HG03108 (cell line): ENCODE results near the gene POLR3K.

Experiments
- ATAC-seq: cut with Tn5 transposase; IDR thresholded peaks from one replicate; pipeline ENCODE4 v1.9.1; 2021; ENCODE audit warnings: moderate library complexity; ENCODE audit not compliant: unreplicated experiment

POLR3K gene

GRCh38 chr16:79151-80054, 26.0 kb upstream of the POLR3K start:
- ATAC-seq = no peak

DNA sequence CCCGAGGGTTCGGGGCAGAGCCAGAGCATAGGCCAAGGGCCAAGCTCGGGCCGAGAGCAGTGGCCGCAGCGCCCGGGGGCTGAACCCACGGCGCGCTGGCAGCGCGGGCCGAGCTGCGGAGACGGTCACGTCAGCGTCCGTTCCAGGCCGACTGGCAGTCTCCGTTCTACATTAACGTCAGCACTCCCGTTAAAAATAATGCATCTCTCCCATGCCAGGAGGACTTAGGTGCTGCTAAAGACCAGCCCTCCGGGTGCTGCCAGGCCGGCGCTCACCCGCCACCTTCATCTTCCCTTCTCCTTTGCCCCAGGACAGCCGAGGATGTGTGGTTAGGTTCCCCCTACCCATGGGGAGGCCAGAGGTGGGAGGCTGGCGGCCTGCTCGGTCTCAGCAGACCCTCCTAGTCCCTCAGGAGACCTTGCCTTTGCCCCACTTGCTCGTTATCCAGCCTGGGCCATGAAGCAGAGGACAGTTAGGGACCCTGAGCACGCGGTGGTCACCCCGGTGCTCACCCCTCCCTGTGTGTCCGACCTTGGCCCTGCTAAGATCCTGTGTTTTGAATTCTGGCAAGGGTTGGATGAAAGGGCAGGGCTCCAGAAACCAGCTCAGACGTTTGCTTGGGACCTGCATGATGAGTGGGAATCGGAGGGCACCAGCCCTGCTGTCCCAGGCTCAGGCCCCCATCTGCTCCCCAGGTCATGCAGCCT, 25.2 kb upstream of the POLR3K start:
- no peak for ATAC-seq

DNA sequence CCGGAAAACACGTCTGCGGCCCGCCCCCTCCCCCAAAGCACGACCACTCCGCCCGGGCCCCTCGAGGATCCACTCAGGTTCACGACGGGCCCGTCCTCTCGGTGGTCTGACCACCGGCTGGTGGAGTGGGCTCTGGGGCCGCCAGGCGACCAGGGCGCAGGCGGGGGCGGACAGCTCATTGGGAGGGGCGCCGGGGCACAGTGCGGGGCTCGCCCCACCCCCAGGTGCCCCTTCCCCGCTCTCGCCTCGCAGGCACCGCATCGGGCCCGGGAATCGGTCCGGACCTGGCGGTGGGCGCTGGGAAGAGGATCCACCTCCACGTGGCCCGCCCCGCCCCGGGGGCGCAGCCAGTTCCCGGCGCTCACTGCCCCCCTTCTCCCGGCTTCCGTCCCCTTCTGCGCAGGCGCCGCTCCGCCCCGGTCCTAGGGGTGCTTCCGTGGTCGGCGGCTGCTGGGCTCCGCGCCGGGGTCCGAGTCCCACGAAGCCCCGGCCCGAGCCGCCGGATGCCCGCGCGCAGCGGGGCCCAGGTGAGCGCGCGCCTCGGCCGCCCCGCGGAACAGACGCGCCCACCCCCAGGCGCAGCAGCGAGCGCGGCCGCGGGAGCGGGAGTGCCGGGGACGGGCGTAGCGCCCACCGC, 24.5 kb upstream of the POLR3K start, which contains the start of gene MPG:
MPG (plus strand) TSS at position 419 of the 637 bp plus-strand sequence; CDS start at position 504, 85 bp downstream.
- ATAC-seq = peak; percentile 68

GRCh38 chr16:77273-77806, 23.9 kb upstream of the POLR3K start:
- peak; percentile 15 for ATAC-seq

GRCh38 chr16:76535-77272, 23.3 kb upstream of the POLR3K start:
- no peak for ATAC-seq

- no peak for ATAC-seq
Observed at GRCh38 chr16:75580-76501, 22.4 kb upstream of the POLR3K start.

GRCh38 chr16:74747-75334, 21.4 kb upstream of the POLR3K start:
- ATAC-seq = no peak

GRCh38 chr16:74051-74746, 20.8 kb upstream of the POLR3K start:
- no peak for ATAC-seq

GRCh38 chr16:72561-73548, 19.4 kb upstream of the POLR3K start, which contains the start of gene RHBDF1:
Gene RHBDF1, minus strand, starts transcription at chr16:72631. Its CDS starts 7,616 bp downstream, at chr16:65015.
- no peak for ATAC-seq

- no peak for ATAC-seq
Observed at GRCh38 chr16:71540-72401, 18.4 kb upstream of the POLR3K start.

GRCh38 chr16:71210-71539, 17.8 kb upstream of the POLR3K start:
- ATAC-seq = no peak

DNA sequence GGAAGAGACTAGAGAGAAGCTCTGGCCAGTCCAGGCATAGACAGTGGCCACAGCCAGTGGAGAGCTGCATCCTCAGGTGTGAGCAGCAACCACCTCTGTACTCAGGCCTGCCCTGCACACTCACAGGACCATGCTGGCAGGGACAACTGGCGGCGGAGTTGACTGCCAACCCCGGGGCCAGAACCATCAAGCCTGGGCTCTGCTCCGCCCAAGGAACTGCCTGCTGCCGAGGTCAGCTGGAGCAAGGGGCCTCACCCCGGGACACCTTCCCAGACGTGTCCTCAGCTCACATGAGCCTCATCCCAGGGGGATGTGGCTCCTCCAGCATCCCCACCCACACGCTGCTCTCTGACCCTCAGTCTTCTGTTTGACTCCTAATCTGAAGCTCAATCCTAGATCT, 15.8 kb upstream of the POLR3K start:
- no peak for ATAC-seq

- ATAC-seq = no peak
Observed at GRCh38 chr16:67884-68789, 14.7 kb upstream of the POLR3K start.

GRCh38 chr16:67183-67791, 13.9 kb upstream of the POLR3K start:
- ATAC-seq = no peak
